HG02943 (cell line): ENCODE data around the gene C10orf67.
A peak's percentile ranks its signal among the peaks of the same experiment; 100 is the strongest.
"Not testable (repeated sequence)": the region's sequence is repeated elsewhere in the genome, so short reads cannot be mapped to it uniquely, and the experiment has no call there.

Source experiments
- ATAC-seq: cut with Tn5 transposase; IDR thresholded peaks from one replicate; pipeline ENCODE4 v1.9.1; 2021; ENCODE audit warnings: mild to moderate bottlenecking, low read depth, moderate library complexity; ENCODE audit not compliant: unreplicated experiment

The C10orf67 gene

GRCh38 chr10:23344241-23344841 lies at the start of gene C10orf67:
Gene C10orf67, minus strand, starts transcription at chr10:23344797. Its CDS starts 23 bp downstream, at chr10:23344774.
- ATAC-seq = no peak

DNA sequence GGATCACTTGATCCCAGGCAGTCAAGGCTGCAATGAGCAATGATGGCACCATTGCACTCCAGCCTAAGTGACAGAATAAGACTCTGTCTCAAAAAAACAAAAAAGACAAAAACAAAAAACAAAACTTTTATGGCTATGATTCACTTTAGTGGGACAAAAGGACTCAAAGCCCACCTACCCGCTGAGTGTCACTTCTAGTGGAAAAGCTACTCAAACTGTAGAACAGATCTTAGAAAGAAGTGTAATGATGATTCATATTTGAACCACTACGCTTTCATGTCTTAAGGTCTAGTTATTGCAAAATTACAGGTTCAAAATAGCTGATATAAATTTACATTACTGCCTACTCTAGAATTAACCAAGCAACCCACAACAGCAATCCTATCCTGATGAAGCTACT lies 47.2 kb upstream of the C10orf67 start:
- ATAC-seq = no peak

DNA sequence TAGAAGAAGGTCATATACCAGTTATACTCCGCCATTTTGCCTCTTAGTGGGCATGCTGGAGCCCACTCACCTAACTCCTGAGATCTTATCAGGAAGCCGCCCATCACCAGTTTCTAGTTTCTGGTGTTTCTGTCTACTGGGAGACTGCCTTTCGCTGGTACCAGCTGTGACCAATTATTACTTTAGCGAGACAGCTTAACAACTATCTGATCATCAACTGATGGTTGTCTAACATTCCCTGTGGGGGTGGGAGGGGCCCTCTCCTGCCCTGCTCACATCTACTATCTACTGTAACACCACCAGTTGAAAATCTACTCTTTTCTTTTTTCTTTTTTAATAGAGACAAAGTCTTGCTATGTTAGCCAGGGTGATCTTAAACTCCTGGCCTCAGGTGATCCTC lies 46.2 kb upstream of the C10orf67 start:
- no peak for ATAC-seq

- not testable (repeated sequence) for ATAC-seq
Observed at GRCh38 chr10:23390408-23390807, 45.8 kb upstream of the C10orf67 start.

DNA sequence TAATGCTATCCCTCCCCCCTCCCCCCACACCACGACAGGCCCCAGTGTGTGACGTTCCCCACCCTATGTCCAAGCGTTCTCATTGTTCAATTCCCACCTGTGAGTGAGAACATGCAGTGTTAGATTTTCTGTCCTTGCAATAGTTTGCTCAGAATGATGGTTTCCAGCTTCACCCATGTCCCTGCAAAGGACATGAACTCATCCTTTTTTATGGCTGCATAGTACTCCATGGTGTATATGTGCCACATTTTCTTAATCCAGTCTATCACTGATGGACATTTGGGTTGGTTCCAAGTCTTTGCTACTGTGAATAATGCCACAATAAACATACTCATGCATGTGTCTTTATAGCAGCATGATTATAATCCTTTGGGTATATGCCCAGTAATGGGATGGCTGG lies 42.9 kb upstream of the C10orf67 start:
- ATAC-seq = not testable (repeated sequence)

GRCh38 chr10:23386052-23386451 lies 41.5 kb upstream of the C10orf67 start:
- no peak for ATAC-seq

- ATAC-seq = no peak
Observed at GRCh38 chr10:23384364-23384763, 39.8 kb upstream of the C10orf67 start.

- ATAC-seq = no peak
Observed at GRCh38 chr10:23383637-23384036, 39.0 kb upstream of the C10orf67 start.

DNA sequence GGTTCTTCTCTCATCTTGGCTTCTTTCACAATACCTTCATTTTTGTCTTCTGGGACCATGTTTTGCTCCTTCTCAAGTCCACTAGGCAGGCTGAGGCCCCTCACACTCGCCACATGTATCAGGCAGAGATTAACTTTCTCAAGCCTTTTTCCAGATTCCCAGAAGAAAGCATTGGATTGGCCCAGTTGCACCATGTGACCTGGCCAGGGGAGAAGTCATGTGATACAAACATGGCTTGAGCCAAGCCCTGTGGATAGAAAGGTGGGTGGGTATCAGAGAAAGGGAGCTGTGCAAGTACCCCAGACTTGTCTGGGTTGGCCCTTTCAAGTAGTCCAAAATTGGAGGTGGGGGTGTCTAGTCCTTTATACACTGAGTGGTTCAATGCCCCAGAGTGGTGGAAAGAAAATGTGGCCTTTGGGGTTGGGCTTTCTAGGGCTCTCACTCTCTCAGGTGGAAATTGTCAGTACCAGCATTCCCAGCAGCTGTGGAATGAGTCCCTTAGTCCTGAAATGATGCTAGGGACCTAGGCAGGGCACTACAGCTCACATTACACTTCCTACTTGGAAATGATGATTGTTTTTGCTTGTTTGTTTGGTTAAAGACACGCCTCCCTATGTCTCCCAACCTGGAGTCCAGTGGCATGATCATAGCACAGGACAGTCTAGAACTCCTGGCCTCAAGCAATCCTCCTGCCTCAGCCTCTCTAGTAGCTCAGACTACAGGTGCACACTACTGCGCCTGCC lies 36.9 kb upstream of the C10orf67 start:
- no peak for ATAC-seq

DNA sequence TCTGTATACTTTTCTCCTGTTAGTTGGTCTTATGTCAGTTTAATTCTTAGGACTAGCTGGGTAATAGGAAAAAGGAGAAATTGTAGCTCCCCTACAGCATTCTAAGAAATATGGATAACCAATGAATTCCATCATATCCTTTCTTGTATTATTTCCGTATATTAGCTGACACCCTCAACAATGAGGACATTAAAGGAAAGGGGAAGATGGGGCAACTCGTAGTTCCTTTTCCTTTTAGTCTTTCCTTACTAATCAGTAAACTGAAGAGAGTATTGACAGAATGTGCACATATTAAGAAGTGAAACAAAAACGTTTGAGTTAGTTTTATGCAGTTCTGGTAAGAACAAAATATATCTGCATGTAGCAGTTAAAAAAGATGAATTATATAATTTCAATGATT lies 35.1 kb upstream of the C10orf67 start:
- no peak for ATAC-seq

DNA sequence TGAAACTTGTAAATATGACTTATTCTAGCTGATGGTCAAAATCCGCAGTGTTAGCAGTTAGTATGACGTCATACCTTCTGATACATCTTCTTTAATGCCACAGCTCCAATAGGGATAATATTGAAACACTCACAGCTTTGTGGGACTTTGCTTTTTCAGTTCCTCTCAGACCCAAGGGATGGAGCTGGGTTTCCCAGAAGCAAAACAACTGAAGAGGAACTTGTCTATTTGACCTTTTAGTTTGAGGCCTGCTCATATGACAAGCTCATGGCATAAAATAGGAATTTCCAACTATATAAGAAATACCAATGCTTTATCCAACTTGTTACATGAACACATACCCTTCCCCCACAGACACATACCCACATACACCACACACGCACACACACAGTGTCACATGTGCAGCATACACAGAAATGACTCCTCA lies 31.6 kb upstream of the C10orf67 start:
- ATAC-seq = no peak

- no peak for ATAC-seq
Observed at GRCh38 chr10:23375366-23375765, 30.8 kb upstream of the C10orf67 start.

- ATAC-seq = no peak
Observed at GRCh38 chr10:23373156-23373555, 28.6 kb upstream of the C10orf67 start.

DNA sequence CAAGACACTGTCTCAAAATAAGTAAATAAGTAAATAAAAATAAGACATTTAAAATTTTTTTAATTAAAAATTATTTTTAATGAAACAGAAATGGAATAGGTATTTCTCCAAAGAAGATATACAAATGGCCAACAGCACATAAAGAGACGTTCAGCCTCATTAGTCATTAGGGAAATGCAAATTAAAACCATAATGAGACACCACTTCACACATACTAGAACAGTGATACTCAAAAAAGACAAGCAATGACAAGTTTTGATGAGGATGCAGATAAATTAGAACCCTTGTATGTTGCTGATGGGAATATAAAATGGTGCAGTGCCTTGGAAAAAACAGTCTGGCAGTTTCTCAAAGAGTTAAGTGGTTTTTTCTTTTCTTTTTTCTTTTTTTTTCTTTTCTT lies 26.5 kb upstream of the C10orf67 start:
- no peak for ATAC-seq

DNA sequence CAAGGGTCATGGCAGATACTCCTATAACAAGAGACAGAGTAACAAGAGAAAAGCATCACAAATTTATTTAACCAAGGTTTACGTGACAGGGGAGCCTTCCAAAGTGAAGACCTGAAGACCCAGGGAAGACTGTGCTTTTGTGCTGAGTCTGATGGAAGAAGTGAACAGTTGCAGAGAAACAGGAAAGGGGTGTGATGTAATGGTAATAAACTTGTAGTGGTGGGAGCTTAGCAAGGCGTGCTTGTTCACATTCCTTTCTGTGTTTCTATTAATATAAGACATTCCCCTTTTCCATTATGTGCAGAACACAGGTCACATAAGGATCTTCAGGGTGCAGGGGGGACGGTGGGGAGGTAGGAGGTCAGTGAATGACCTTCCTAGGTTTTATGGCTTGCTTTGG lies 25.5 kb upstream of the C10orf67 start:
- ATAC-seq = no peak

GRCh38 chr10:23368816-23369640 lies 24.4 kb upstream of the C10orf67 start:
- peak; percentile 73 for ATAC-seq

DNA sequence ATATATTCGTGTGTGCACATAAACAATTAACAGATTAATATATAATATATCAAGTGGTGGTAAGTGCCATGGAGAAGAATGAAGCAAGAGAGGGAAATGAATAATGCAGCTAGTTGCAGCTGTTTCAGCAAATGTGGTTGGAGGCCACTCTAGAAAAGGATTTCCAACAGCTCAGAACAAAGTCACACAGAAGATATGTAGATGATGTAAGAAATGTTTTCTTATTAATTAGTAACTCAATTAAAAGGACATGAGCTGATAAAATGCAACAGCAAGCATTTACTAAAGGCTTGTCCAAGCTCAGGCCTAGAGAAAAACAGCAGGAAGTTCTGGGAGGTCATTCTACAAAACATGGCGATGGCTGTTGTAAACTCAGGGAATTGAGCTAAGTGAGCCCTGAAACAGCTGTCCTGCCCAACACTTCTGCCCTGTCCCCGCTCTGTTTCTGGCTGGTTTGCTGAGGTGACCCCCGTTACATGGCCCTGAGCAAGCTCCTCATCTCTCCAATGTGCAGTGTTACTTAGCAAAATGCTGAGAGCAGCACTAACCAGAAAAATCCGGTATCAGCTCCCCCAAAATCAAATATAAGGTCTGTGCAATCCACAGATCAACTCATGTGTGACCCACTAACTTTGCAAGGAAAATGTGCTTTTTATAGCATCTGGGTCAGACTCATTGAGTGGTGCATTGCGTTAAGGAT lies 23.4 kb upstream of the C10orf67 start:
- ATAC-seq = peak; percentile 10

- ATAC-seq = not testable (repeated sequence)
Observed at GRCh38 chr10:23365417-23366030, 20.9 kb upstream of the C10orf67 start.

GRCh38 chr10:23364378-23364777 lies 19.8 kb upstream of the C10orf67 start:
- no peak for ATAC-seq

DNA sequence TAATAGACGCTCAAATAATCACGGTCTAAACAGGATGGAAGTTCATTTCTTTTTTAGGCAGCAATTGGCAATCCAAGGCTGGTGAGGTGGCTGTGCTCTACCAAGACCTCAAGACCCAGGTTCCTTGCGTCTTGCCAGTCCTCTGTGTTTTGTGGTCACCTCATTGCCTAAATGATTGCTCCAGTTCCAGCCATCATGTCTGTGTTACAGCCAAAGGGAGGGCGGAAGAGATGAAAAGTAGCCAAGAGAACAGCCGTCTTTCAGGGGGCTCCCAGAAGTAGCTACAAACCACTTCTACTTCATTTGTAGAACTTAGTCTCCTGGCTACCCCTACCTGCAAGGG lies 19.2 kb upstream of the C10orf67 start:
- no peak for ATAC-seq
